ENCODE data around the gene FRMD4A. TPM values are rescaled to one million over a fixed set of nuclear protein-coding genes. Genes with fewer than 3 reads are reported as not detected.
"Not testable (repeated sequence)": the region's sequence is repeated elsewhere in the genome, so short reads cannot be mapped to it uniquely, and the experiment has no call there.

Gene FRMD4A
- total RNA-seq, 1 experiment from 2014 or later: 0.23 TPM

- Mint-ChIP-seq H3K4me3 (ENCODE audit: unreplicated experiment) (no peak overlapping the region), H3K27ac (ENCODE audit: low read depth, unreplicated experiment) (no peak overlapping the region), H3K9me3 (ENCODE audit: unreplicated experiment) (no peaks in the 10 kb centered on the region), H3K4me1 (ENCODE audit: insufficient read depth, unreplicated experiment) (peaks cover under 1% of the 10 kb centered on the region), H3K36me3 (ENCODE audit: insufficient read depth, unreplicated experiment) (peaks cover 3% of the 10 kb centered on the region), H3K27me3 (ENCODE audit: insufficient read depth, unreplicated experiment) (no peaks in the 10 kb centered on the region)
- CTCF ChIA-PET: interaction anchor here (0.6 to 0.9 kb wide), 2 partner anchors 98 to 108 kb away, joined by 3 to 4 read pairs; no protein-coding TSS in a partner anchor
- no TSS peak for BruUV-seq (replicated peaks)
- POLR2A ChIA-PET: interaction anchor here (1.0 kb wide), 1 partner anchor 12 kb away, joined by 4 read pairs; no protein-coding TSS in a partner anchor
- no peak for DNase-seq (ENCODE audit: unreplicated experiment)
- intact Hi-C loops (cut with micrococcal nuclease): no loop called here
- TF ChIP-seq, protein P1, sequence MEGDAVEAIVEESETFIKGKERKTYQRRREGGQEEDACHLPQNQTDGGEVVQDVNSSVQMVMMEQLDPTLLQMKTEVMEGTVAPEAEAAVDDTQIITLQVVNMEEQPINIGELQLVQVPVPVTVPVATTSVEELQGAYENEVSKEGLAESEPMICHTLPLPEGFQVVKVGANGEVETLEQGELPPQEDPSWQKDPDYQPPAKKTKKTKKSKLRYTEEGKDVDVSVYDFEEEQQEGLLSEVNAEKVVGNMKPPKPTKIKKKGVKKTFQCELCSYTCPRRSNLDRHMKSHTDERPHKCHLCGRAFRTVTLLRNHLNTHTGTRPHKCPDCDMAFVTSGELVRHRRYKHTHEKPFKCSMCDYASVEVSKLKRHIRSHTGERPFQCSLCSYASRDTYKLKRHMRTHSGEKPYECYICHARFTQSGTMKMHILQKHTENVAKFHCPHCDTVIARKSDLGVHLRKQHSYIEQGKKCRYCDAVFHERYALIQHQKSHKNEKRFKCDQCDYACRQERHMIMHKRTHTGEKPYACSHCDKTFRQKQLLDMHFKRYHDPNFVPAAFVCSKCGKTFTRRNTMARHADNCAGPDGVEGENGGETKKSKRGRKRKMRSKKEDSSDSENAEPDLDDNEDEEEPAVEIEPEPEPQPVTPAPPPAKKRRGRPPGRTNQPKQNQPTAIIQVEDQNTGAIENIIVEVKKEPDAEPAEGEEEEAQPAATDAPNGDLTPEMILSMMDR (IDR thresholded peaks at IDR 0.05; ENCODE audit: unreplicated experiment): no peak
Measured at GRCh38 chr10:14068601-14069250, 262.0 kb downstream of the FRMD4A start.

- CTCF ChIA-PET: interaction anchor here (0.7 kb wide), 1 partner anchor 74 kb away, joined by 3 read pairs; no protein-coding TSS in a partner anchor
- H3K36me3 Mint-ChIP-seq (ENCODE audit: insufficient read depth, unreplicated experiment); H3K27me3 Mint-ChIP-seq (ENCODE audit: insufficient read depth, unreplicated experiment); POLR2A ChIA-PET; H3K4me1 Mint-ChIP-seq (ENCODE audit: insufficient read depth, unreplicated experiment); BruUV-seq (replicated peaks); DNase-seq (ENCODE audit: unreplicated experiment); intact Hi-C loops (cut with micrococcal nuclease); H3K27ac Mint-ChIP-seq (ENCODE audit: low read depth, unreplicated experiment); H3K9me3 Mint-ChIP-seq (ENCODE audit: unreplicated experiment); H3K4me3 Mint-ChIP-seq (ENCODE audit: unreplicated experiment): not testable (repeated sequence)
Measured at GRCh38 chr10:14067638-14068037, 263.1 kb downstream of the FRMD4A start.

- H3K27me3 Mint-ChIP-seq (ENCODE audit: insufficient read depth, unreplicated experiment): no peaks in the 10 kb centered on the region
- intact Hi-C loops (cut with micrococcal nuclease): no loop called here
- CTCF ChIA-PET: interaction anchor here (0.5 to 0.7 kb wide), 3 partner anchors 8 to 247 kb away, joined by 3 read pairs; no protein-coding TSS in a partner anchor
- POLR2A ChIA-PET: no interaction called here
- no peak for DNase-seq (ENCODE audit: unreplicated experiment)
- H3K36me3 Mint-ChIP-seq (ENCODE audit: insufficient read depth, unreplicated experiment): no peaks in the 10 kb centered on the region
- no peaks in the 10 kb centered on the region for H3K4me1 Mint-ChIP-seq (ENCODE audit: insufficient read depth, unreplicated experiment)
- no peak overlapping the region for H3K4me3 Mint-ChIP-seq (ENCODE audit: unreplicated experiment)
- no TSS peak for BruUV-seq (replicated peaks)
- TF ChIP-seq, protein P1 (IDR thresholded peaks at IDR 0.05; ENCODE audit: unreplicated experiment): no peak
- H3K27ac Mint-ChIP-seq (ENCODE audit: low read depth, unreplicated experiment): no peak overlapping the region
- H3K9me3 Mint-ChIP-seq (ENCODE audit: unreplicated experiment): no peaks in the 10 kb centered on the region
Measured at GRCh38 chr10:14066106-14066505, 264.6 kb downstream of the FRMD4A start.

GRCh38 chr10:14063531-14064285 is 267.0 kb downstream of the FRMD4A start:
- Mint-ChIP-seq H3K36me3 (ENCODE audit: insufficient read depth, unreplicated experiment) (no peaks in the 10 kb centered on the region), H3K27me3 (ENCODE audit: insufficient read depth, unreplicated experiment) (no peaks in the 10 kb centered on the region), H3K4me1 (ENCODE audit: insufficient read depth, unreplicated experiment) (no peaks in the 10 kb centered on the region), H3K4me3 (ENCODE audit: unreplicated experiment) (no peak overlapping the region), H3K9me3 (ENCODE audit: unreplicated experiment) (no peaks in the 10 kb centered on the region), H3K27ac (ENCODE audit: low read depth, unreplicated experiment) (no peak overlapping the region)
- TF ChIP-seq, protein P1 (IDR thresholded peaks at IDR 0.05; ENCODE audit: unreplicated experiment): no peak
- intact Hi-C loops (cut with micrococcal nuclease): no loop called here
- ChIA-PET POLR2A (interaction anchor here (0.7 to 1.5 kb wide), 2 partner anchors 10 to 50 kb away, joined by 4 to 5 read pairs; no protein-coding TSS in a partner anchor), CTCF (interaction anchor here (0.5 to 0.9 kb wide), 2 partner anchors 27 to 71 kb away, joined by 3 read pairs; no protein-coding TSS in a partner anchor)
- no TSS peak for BruUV-seq (replicated peaks)
- peak; percentile 70 for DNase-seq (ENCODE audit: unreplicated experiment)

Data from MCF 10A (cell line).